IgD-negative memory B cell (primary cell): ENCODE results near the gene PROK1. TPM values are rescaled to one million over a fixed set of nuclear protein-coding genes. Genes with fewer than 3 reads are reported as not detected.

Experiments
- H3K27ac Mint-ChIP-seq, 3 donors: one replicate each; pipeline ENCODE4 v1.8.0; 2020 to 2022; ENCODE audit warnings: mild to moderate bottlenecking in 3 of 3, mixed read lengths in 3 of 3, moderate library complexity in 1 of 3
- H3K27me3 Mint-ChIP-seq: one replicate; pipeline ENCODE4 v1.8.0; 2021; ENCODE audit warnings: mixed read lengths
- H3K36me3 Mint-ChIP-seq: one replicate; pipeline ENCODE4 v1.8.0; 2020; ENCODE audit warnings: mild to moderate bottlenecking, mixed read lengths
- H3K4me1 Mint-ChIP-seq, 3 donors: one replicate each; pipeline ENCODE4 v1.8.0; 2020 to 2022; ENCODE audit warnings: mixed read lengths in 3 of 3, mild to moderate bottlenecking in 1 of 3
- H3K4me3 Mint-ChIP-seq, 4 donors: one replicate each; pipeline ENCODE4 v1.8.0; 2020 to 2022; ENCODE audit warnings: mild to moderate bottlenecking in 4 of 4, mixed read lengths in 4 of 4, moderate library complexity in 3 of 4
- H3K9me3 Mint-ChIP-seq, 3 donors: one replicate each; pipeline ENCODE4 v1.8.0; 2020 to 2021; ENCODE audit warnings: mixed read lengths in 3 of 3, mild to moderate bottlenecking in 1 of 3
- polyA plus RNA-seq: library from polyadenylated mRNA; unstranded; fragments of 300-500 nt; fragmentation: Illumina TruSeq; gene quantifications from one replicate; pipeline ENCODE4 v1.2.3, GENCODE V29; 2021

PROK1 gene
- polyA plus RNA-seq, 1 donor from 2014 or later: not detected

GRCh38 chr1:110465814-110466380 is 14.9 kb downstream of the PROK1 start:
- Mint-ChIP-seq H3K27ac (no peak overlapping the region), H3K4me1 (no peaks in the 10 kb centered on the region), H3K4me3 (no peak overlapping the region), H3K27me3 (no peaks in the 10 kb centered on the region), H3K36me3 (peaks cover 2% of the 10 kb centered on the region), H3K9me3 (no peaks in the 10 kb centered on the region)

GRCh38 chr1:110466646-110467280 is 15.8 kb downstream of the PROK1 start:
- Mint-ChIP-seq H3K36me3 (peaks cover 2% of the 10 kb centered on the region), H3K27ac (no peak overlapping the region), H3K9me3 (no peaks in the 10 kb centered on the region), H3K4me1 (no peaks in the 10 kb centered on the region), H3K4me3 (no peak overlapping the region), H3K27me3 (no peaks in the 10 kb centered on the region)

GRCh38 chr1:110471131-110471530 is 20.2 kb downstream of the PROK1 start:
- Mint-ChIP-seq H3K36me3 (no peaks in the 10 kb centered on the region), H3K4me3 (no peak overlapping the region), H3K4me1 (no peaks in the 10 kb centered on the region), H3K9me3 (no peaks in the 10 kb centered on the region), H3K27ac (no peak overlapping the region), H3K27me3 (peaks cover 3% of the 10 kb centered on the region)

- Mint-ChIP-seq H3K27me3 (peaks cover 3% of the 10 kb centered on the region), H3K4me1 (no peaks in the 10 kb centered on the region), H3K36me3 (no peaks in the 10 kb centered on the region), H3K4me3 (no peak overlapping the region), H3K9me3 (no peaks in the 10 kb centered on the region), H3K27ac (no peak overlapping the region)
Measured at GRCh38 chr1:110472546-110472945, 21.6 kb downstream of the PROK1 start.

- Mint-ChIP-seq H3K27me3 (peaks cover 3% of the 10 kb centered on the region), H3K4me3 (no peak overlapping the region), H3K27ac (no peak overlapping the region), H3K36me3 (peaks cover under 1% of the 10 kb centered on the region), H3K9me3 (no peaks in the 10 kb centered on the region), H3K4me1 (no peaks in the 10 kb centered on the region)
Measured at GRCh38 chr1:110474444-110474843, 23.5 kb downstream of the PROK1 start.

- H3K27me3 Mint-ChIP-seq: peaks cover 5% of the 10 kb centered on the region
- H3K36me3 Mint-ChIP-seq: peaks cover 5% of the 10 kb centered on the region
- H3K4me1 Mint-ChIP-seq: no peaks in the 10 kb centered on the region
- H3K27ac Mint-ChIP-seq: no peak overlapping the region
- no peak overlapping the region for H3K4me3 Mint-ChIP-seq
- no peaks in the 10 kb centered on the region for H3K9me3 Mint-ChIP-seq
Measured at GRCh38 chr1:110475362-110476027, 24.5 kb downstream of the PROK1 start.

- peaks cover 5% of the 10 kb centered on the region for H3K27me3 Mint-ChIP-seq
- H3K27ac Mint-ChIP-seq: no peak overlapping the region
- no peaks in the 10 kb centered on the region for H3K4me1 Mint-ChIP-seq
- peaks cover 5% of the 10 kb centered on the region for H3K36me3 Mint-ChIP-seq
- no peak overlapping the region for H3K4me3 Mint-ChIP-seq
- no peaks in the 10 kb centered on the region for H3K9me3 Mint-ChIP-seq
Measured at GRCh38 chr1:110476028-110476765, 25.2 kb downstream of the PROK1 start.

GRCh38 chr1:110477041-110477440 is 26.1 kb downstream of the PROK1 start:
- Mint-ChIP-seq H3K36me3 (peaks cover 5% of the 10 kb centered on the region), H3K27ac (no peak overlapping the region), H3K9me3 (no peaks in the 10 kb centered on the region), H3K4me1 (no peaks in the 10 kb centered on the region), H3K4me3 (no peak overlapping the region), H3K27me3 (peaks cover 5% of the 10 kb centered on the region)

GRCh38 chr1:110477445-110477957 is 26.6 kb downstream of the PROK1 start:
- peaks cover 4% of the 10 kb centered on the region for H3K27me3 Mint-ChIP-seq
- H3K4me1 Mint-ChIP-seq: no peaks in the 10 kb centered on the region
- no peak overlapping the region for H3K27ac Mint-ChIP-seq
- H3K36me3 Mint-ChIP-seq: peaks cover 5% of the 10 kb centered on the region
- no peaks in the 10 kb centered on the region for H3K9me3 Mint-ChIP-seq
- H3K4me3 Mint-ChIP-seq: no peak overlapping the region

GRCh38 chr1:110477967-110478640 is 27.2 kb downstream of the PROK1 start:
- Mint-ChIP-seq H3K4me1 (no peaks in the 10 kb centered on the region), H3K27me3 (peaks cover 4% of the 10 kb centered on the region), H3K9me3 (no peaks in the 10 kb centered on the region), H3K4me3 (no peak overlapping the region), H3K36me3 (peaks cover 5% of the 10 kb centered on the region), H3K27ac (no peak overlapping the region)

GRCh38 chr1:110478886-110479285 is 27.9 kb downstream of the PROK1 start:
- no peak overlapping the region for H3K27ac Mint-ChIP-seq

GRCh38 chr1:110480356-110481096 is 29.6 kb downstream of the PROK1 start:
- Mint-ChIP-seq H3K4me1 (no peaks in the 10 kb centered on the region), H3K27ac (no peak overlapping the region)

More at GRCh38 chr1:110478886-110479285, 27.9 kb downstream of the PROK1 start:
- H3K9me3 Mint-ChIP-seq: no peaks in the 10 kb centered on the region
- H3K4me3 Mint-ChIP-seq: no peak overlapping the region
- peaks cover 5% of the 10 kb centered on the region for H3K36me3 Mint-ChIP-seq
- H3K4me1 Mint-ChIP-seq: no peaks in the 10 kb centered on the region
- peaks cover 8% of the 10 kb centered on the region for H3K27me3 Mint-ChIP-seq

GRCh38 chr1:110481968-110482623 is 31.1 kb downstream of the PROK1 start:
- Mint-ChIP-seq H3K27me3 (peaks cover 10% of the 10 kb centered on the region), H3K4me3 (no peak overlapping the region), H3K4me1 (no peaks in the 10 kb centered on the region), H3K9me3 (no peaks in the 10 kb centered on the region), H3K36me3 (peaks cover 5% of the 10 kb centered on the region), H3K27ac (no peak overlapping the region)

More at GRCh38 chr1:110480356-110481096, 29.6 kb downstream of the PROK1 start:
- Mint-ChIP-seq H3K36me3 (peaks cover 5% of the 10 kb centered on the region), H3K4me3 (no peak overlapping the region), H3K9me3 (no peaks in the 10 kb centered on the region), H3K27me3 (peaks cover 10% of the 10 kb centered on the region)
